ENCODE results near the gene OR2V1.

DNA sequence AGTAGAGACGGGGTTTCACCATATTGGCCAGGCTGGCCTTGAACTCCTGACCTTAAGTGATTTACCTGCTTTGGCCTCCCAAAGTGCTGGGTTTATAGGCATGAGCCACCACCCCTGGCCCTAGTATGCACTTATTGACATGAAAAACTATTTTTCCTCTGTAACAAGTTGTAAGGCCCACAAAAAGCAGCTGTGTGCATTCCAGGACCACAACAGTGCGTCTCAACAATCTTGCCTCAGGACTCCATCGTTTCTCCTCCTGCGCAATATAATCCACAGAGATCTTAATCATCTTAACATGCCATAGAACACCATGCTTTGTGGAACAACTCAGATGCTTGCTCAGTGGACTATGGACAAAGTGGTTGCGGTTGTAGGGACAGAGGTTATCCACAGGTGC is 10.2 kb downstream of the OR2V1 start:
- no peak for TF ChIP-seq POLR2A (IDR thresholded peaks at IDR 0.05)
- TF ChIP-seq, protein P1, sequence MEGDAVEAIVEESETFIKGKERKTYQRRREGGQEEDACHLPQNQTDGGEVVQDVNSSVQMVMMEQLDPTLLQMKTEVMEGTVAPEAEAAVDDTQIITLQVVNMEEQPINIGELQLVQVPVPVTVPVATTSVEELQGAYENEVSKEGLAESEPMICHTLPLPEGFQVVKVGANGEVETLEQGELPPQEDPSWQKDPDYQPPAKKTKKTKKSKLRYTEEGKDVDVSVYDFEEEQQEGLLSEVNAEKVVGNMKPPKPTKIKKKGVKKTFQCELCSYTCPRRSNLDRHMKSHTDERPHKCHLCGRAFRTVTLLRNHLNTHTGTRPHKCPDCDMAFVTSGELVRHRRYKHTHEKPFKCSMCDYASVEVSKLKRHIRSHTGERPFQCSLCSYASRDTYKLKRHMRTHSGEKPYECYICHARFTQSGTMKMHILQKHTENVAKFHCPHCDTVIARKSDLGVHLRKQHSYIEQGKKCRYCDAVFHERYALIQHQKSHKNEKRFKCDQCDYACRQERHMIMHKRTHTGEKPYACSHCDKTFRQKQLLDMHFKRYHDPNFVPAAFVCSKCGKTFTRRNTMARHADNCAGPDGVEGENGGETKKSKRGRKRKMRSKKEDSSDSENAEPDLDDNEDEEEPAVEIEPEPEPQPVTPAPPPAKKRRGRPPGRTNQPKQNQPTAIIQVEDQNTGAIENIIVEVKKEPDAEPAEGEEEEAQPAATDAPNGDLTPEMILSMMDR (IDR thresholded peaks at IDR 0.05), result no peak

Data from testis (tissue), 2 donors.